SU-DHL-6 (cell line): Measurements from ENCODE around the gene FFAR4.

Source experiments
- H2AFZ ChIP-seq: fragments of 200-600 bp; sonication (generic); 2 replicates; pipeline ENCODE4 v1.6.1; 2014; ENCODE audit warnings: low read depth, mild to moderate bottlenecking, moderate library complexity, mixed read lengths, antibody characterized with exemption, low read length; ENCODE audit not compliant: severe bottlenecking
- H3F3A ChIP-seq: fragments of 200-600 bp; shearing (Covaris generic); 2 replicates; pipeline ENCODE4 v1.6.0; 2016; ENCODE audit warnings: antibody characterized with exemption, mild to moderate bottlenecking; ENCODE audit not compliant: insufficient read depth
- H3K27ac ChIP-seq: fragments of 200-600 bp; sonication (generic); 2 replicates; pipeline ENCODE4 v1.5.1; 2016; ENCODE audit warnings: low read depth, mild to moderate bottlenecking, low read length, moderate library complexity, mixed read lengths
- H3K27me3 ChIP-seq: fragments of 200-600 bp; sonication (generic), shearing (Covaris generic); 2 replicates; pipeline ENCODE4 v1.6.0; 2014; ENCODE audit warnings: mild to moderate bottlenecking, low read length
- H3K36me3 ChIP-seq: fragments of 200-600 bp; sonication (generic); 2 replicates; pipeline ENCODE4 v1.6.1; 2014; ENCODE audit warnings: mild to moderate bottlenecking, low read length, mixed read lengths
- H3K4me2 ChIP-seq: fragments of 300-600, 200-600 bp; shearing (Covaris generic), sonication (generic); 2 replicates; pipeline ENCODE4 v1.6.0; 2014; ENCODE audit warnings: low read length, low read depth, mild to moderate bottlenecking; ENCODE audit not compliant: poor library complexity, severe bottlenecking
- H3K4me3 ChIP-seq: fragments of 200-600 bp; sonication (generic); 2 replicates; pipeline ENCODE4 v1.5.1; 2014; ENCODE audit warnings: antibody characterized with exemption, low read length, mild to moderate bottlenecking, mixed read lengths; ENCODE audit not compliant: insufficient read depth, poor library complexity, severe bottlenecking
- H3K79me2 ChIP-seq: fragments of 200-600 bp; sonication (generic); 2 replicates; pipeline ENCODE4 v1.6.1; 2014; ENCODE audit warnings: mild to moderate bottlenecking, low read length, moderate library complexity; ENCODE audit not compliant: insufficient read depth
- H3K9ac ChIP-seq: fragments of 200-600 bp; sonication (generic); 2 replicates; pipeline ENCODE4 v1.7.0; 2014; ENCODE audit warnings: mild to moderate bottlenecking, low read length
- H3K9me2 ChIP-seq: fragments of 200-600 bp; sonication (generic); replicated peaks from 2 replicates; pipeline ENCODE4 v1.6.1; 2014; ENCODE audit warnings: low read length; ENCODE audit not compliant: insufficient read depth
- H3K9me3 ChIP-seq: fragments of 200-600 bp; sonication (generic); 2 replicates; pipeline ENCODE4 v1.6.1; 2014; ENCODE audit warnings: low read length, mixed read lengths; ENCODE audit not compliant: insufficient read depth
- H4K20me1 ChIP-seq: fragments of 200-600 bp; sonication (generic); 2 replicates; pipeline ENCODE4 v1.6.1; 2014; ENCODE audit warnings: low read depth, mild to moderate bottlenecking, antibody characterized with exemption, low read length, moderate library complexity, mixed read lengths
- EZH2phosphoT487 ChIP-seq: fragments of 200-600 bp; sonication (generic), shearing (Covaris generic); conservative IDR thresholded peaks from 2 replicates; pipeline ENCODE4 v1.6.1; 2018; ENCODE audit warnings: mild to moderate bottlenecking, antibody characterized with exemption, low read length, moderate library complexity, mixed read lengths
- TF ChIP-seq, protein P1 (sequence below): fragments of 200-600 bp; sonication (generic); IDR thresholded peaks from one replicate; pipeline ENCODE4 v1.5.1; 2017; ENCODE audit warnings: antibody characterized with exemption, mild to moderate bottlenecking, low read length, moderate library complexity; ENCODE audit not compliant: insufficient read depth, poor library complexity, severe bottlenecking

The FFAR4 gene

GRCh38 chr10:93595378-93596161 lies 29.1 kb downstream of the FFAR4 start:
- TF ChIP-seq, protein P1, sequence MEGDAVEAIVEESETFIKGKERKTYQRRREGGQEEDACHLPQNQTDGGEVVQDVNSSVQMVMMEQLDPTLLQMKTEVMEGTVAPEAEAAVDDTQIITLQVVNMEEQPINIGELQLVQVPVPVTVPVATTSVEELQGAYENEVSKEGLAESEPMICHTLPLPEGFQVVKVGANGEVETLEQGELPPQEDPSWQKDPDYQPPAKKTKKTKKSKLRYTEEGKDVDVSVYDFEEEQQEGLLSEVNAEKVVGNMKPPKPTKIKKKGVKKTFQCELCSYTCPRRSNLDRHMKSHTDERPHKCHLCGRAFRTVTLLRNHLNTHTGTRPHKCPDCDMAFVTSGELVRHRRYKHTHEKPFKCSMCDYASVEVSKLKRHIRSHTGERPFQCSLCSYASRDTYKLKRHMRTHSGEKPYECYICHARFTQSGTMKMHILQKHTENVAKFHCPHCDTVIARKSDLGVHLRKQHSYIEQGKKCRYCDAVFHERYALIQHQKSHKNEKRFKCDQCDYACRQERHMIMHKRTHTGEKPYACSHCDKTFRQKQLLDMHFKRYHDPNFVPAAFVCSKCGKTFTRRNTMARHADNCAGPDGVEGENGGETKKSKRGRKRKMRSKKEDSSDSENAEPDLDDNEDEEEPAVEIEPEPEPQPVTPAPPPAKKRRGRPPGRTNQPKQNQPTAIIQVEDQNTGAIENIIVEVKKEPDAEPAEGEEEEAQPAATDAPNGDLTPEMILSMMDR = no peak
- no peak for TF ChIP-seq EZH2phosphoT487
- no peak overlapping the region for H3K4me3 ChIP-seq
- no peaks in the 10 kb centered on the region for H4K20me1 ChIP-seq
- H3K9me2 ChIP-seq = no peaks in the 10 kb centered on the region
- no peak overlapping the region for H3K27ac ChIP-seq
- H3K79me2 ChIP-seq = no peaks in the 10 kb centered on the region
- H3K9me3 ChIP-seq = no peaks in the 10 kb centered on the region
- H3K9ac ChIP-seq = no peak overlapping the region
- no peaks in the 10 kb centered on the region for H3K27me3 ChIP-seq
- H3K36me3 ChIP-seq = no peaks in the 10 kb centered on the region
- H3K4me2 ChIP-seq = no peak overlapping the region
- H3F3A ChIP-seq = no peaks in the 10 kb centered on the region
- H2AFZ ChIP-seq = no peak overlapping the region

DNA sequence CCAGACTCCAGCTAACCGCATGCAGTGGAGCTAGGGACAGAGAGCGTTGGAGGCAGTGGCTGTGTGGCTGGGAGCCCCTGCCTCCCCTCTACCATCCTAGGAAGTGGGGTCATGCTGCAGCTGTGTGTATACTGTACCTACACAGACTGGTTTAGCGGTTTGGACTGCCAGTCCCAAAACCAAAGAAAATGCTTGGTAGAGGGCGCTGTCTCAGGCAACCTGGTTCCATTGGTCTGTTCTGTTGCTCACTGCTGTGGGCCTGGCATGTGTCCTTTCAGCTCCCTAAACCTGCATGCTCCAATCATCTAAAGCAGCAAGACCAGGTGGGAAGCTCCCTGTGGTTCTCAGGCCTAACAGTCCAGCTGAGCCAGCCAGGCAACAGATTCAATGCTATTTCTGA lies 30.1 kb downstream of the FFAR4 start:
- H3K4me3 ChIP-seq = no peak overlapping the region
- no peak overlapping the region for H3K9ac ChIP-seq
- no peaks in the 10 kb centered on the region for H3K27me3 ChIP-seq
- no peaks in the 10 kb centered on the region for H3K36me3 ChIP-seq
- H3K27ac ChIP-seq = no peak overlapping the region
- TF ChIP-seq EZH2phosphoT487 = no peak
- TF ChIP-seq, protein P1 = no peak
- H3K79me2 ChIP-seq = no peaks in the 10 kb centered on the region
- no peaks in the 10 kb centered on the region for H3K9me3 ChIP-seq
- H3K9me2 ChIP-seq = no peaks in the 10 kb centered on the region
- H3K4me2 ChIP-seq = no peak overlapping the region
- H3F3A ChIP-seq = no peaks in the 10 kb centered on the region
- H2AFZ ChIP-seq = no peak overlapping the region
- no peaks in the 10 kb centered on the region for H4K20me1 ChIP-seq

DNA sequence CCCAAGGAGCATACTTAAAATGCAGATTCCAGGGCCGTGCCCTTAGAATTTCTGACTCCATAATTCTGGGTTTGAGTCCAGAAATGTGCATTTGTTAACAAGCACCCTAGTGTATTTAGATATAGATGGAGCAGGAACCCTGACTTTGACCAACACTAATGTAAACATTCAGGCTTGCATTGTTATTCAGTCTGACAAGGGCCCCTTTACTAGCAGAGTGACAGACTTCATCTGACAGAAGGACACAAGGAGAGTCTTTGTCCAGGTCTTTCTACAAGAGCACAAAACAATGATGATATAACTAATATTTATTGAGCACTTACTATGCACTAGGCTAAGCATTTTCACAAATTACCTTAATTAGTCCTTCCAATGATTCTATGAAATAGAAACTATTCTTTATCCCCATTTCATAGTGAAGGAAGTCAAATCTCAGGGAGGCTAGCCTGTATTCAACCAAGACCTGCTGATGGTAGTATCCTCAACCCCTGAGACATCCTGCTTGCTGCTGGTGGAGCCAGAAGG lies 30.7 kb downstream of the FFAR4 start:
- Histone ChIP-seq H2AFZ (no peak overlapping the region), H3K9me3 (no peaks in the 10 kb centered on the region), H3K27ac (no peak overlapping the region), H4K20me1 (no peaks in the 10 kb centered on the region), H3K79me2 (no peaks in the 10 kb centered on the region), H3K9ac (no peak overlapping the region), H3K4me2 (no peak overlapping the region), H3K9me2 (no peaks in the 10 kb centered on the region), H3K27me3 (no peaks in the 10 kb centered on the region), H3F3A (no peaks in the 10 kb centered on the region), H3K36me3 (no peaks in the 10 kb centered on the region), H3K4me3 (no peak overlapping the region)
- TF ChIP-seq, protein P1 = no peak
- TF ChIP-seq EZH2phosphoT487 = no peak
